ENCODE results near the gene TREH. TPM values are rescaled to one million over a fixed set of nuclear protein-coding genes. Genes with fewer than 3 reads are reported as not detected.
"Not testable (repeated sequence)": the region's sequence is repeated elsewhere in the genome, so short reads cannot be mapped to it uniquely, and the experiment has no call there.

The TREH gene
- total RNA-seq: under 1 TPM in 1 of 10 donors, not detected in 9; 0.11 TPM
- polyA plus RNA-seq: 1 to 10 TPM in 1 of 2 donors, under 1 TPM in 1; 0.83 to 4.8 TPM
- long read RNA-seq, donor 1: 0 reads
- long read RNA-seq, donor 2: 0 reads
- long read RNA-seq, donor 3: 0 reads

- Histone ChIP-seq H3K4me1 (peaks cover 0 to 6% (median 0%) of the 10 kb centered on the region in 9 donors), H3K27ac (no peak within 1 kb of the TSS), H3K27me3 (no peaks in the 10 kb centered on the region), H3K9me3 (no peaks in the 10 kb centered on the region), H3K4me3 (no peak within 1 kb of the TSS), H3K36me3 (no peaks in the 10 kb centered on the region)
- WGBS, 2 donors: 83 to 90% methylated on average over 5 of the region's 5 CpGs
- TF ChIP-seq CTCF (IDR thresholded peaks at IDR 0.05): no peak
- intact Hi-C loops (cut with DNase I): no loop called here
- DNase-seq (no peak), ATAC-seq (peak in 3 of 8 donors; percentile 10 to 41 (median 21))
Measured at GRCh38 chr11:118679483-118679882, at the start of gene TREH. Gene TREH (minus strand): TSS chr11:118679650. CDS start chr11:118679627, 23 bp downstream.

- ATAC-seq; DNase-seq; H3K36me3 ChIP-seq; H3K27me3 ChIP-seq; intact Hi-C loops (cut with DNase I); H3K4me1 ChIP-seq; H3K4me3 ChIP-seq; H3K27ac ChIP-seq; H3K9me3 ChIP-seq: not testable (repeated sequence)
- 85 to 91% methylated on average over 10 of the region's 10 CpGs for WGBS, 2 donors
- TF ChIP-seq CTCF (IDR thresholded peaks at IDR 0.05): peak in 1 of 9 donors; percentile 19
Measured at GRCh38 chr11:118728112-118728511, 48.7 kb upstream of the TREH start.

- intact Hi-C loops (cut with DNase I); H3K36me3 ChIP-seq; H3K4me1 ChIP-seq; H3K27ac ChIP-seq; ATAC-seq; H3K9me3 ChIP-seq; DNase-seq; H3K4me3 ChIP-seq; H3K27me3 ChIP-seq: not testable (repeated sequence)
- 77 to 87% methylated on average over 2 of the region's 2 CpGs for WGBS, 2 donors
Measured at GRCh38 chr11:118727721-118728066, 48.2 kb upstream of the TREH start.

GRCh38 chr11:118727001-118727720 is 47.7 kb upstream of the TREH start:
- H3K36me3 ChIP-seq; intact Hi-C loops (cut with DNase I); H3K4me1 ChIP-seq; ATAC-seq; DNase-seq; H3K9me3 ChIP-seq; H3K27me3 ChIP-seq; H3K27ac ChIP-seq; H3K4me3 ChIP-seq: not testable (repeated sequence)
- 72 to 78% methylated on average over 8 of the region's 8 CpGs for WGBS, 2 donors

GRCh38 chr11:118721478-118722015 is 42.1 kb upstream of the TREH start:
- intact Hi-C loops (cut with DNase I); ATAC-seq; H3K36me3 ChIP-seq; H3K4me3 ChIP-seq; H3K27me3 ChIP-seq; H3K27ac ChIP-seq; DNase-seq; H3K4me1 ChIP-seq; H3K9me3 ChIP-seq: not testable (repeated sequence)
- WGBS, 2 donors: 54 to 68% methylated on average over 5 to 8 of the region's 10 CpGs

- H3K4me3 ChIP-seq; intact Hi-C loops (cut with DNase I): not testable (repeated sequence)
- WGBS, 2 donors: 53 to 61% methylated on average over 7 of the region's 9 CpGs
Measured at GRCh38 chr11:118720740-118721139, 41.3 kb upstream of the TREH start.

GRCh38 chr11:118720078-118720477 is 40.6 kb upstream of the TREH start:
- H3K4me1 ChIP-seq; ATAC-seq; intact Hi-C loops (cut with DNase I); H3K27ac ChIP-seq; DNase-seq; H3K36me3 ChIP-seq; H3K27me3 ChIP-seq; H3K4me3 ChIP-seq; H3K9me3 ChIP-seq: not testable (repeated sequence)
- 70% methylated on average over 13 of the region's 13 CpGs for WGBS, 2 donors

More at GRCh38 chr11:118720740-118721139, 41.3 kb upstream of the TREH start:
- not testable (repeated sequence) for ATAC-seq, H3K9me3 ChIP-seq, H3K36me3 ChIP-seq, H3K27me3 ChIP-seq, H3K27ac ChIP-seq, H3K4me1 ChIP-seq, DNase-seq

- H3K9me3 ChIP-seq; intact Hi-C loops (cut with DNase I); DNase-seq; H3K27me3 ChIP-seq; ATAC-seq; H3K27ac ChIP-seq; H3K4me3 ChIP-seq; H3K36me3 ChIP-seq; H3K4me1 ChIP-seq: not testable (repeated sequence)
- WGBS, 2 donors: 67 to 70% methylated on average over 7 of the region's 7 CpGs
Measured at GRCh38 chr11:118718562-118718961, 39.1 kb upstream of the TREH start.

- H3K9me3 ChIP-seq; H3K27ac ChIP-seq; H3K4me3 ChIP-seq; intact Hi-C loops (cut with DNase I); H3K27me3 ChIP-seq; H3K4me1 ChIP-seq; DNase-seq; ATAC-seq; H3K36me3 ChIP-seq: not testable (repeated sequence)
- 79 to 90% methylated on average over 4 of the region's 4 CpGs for WGBS, 2 donors
Measured at GRCh38 chr11:118717733-118718132, 38.3 kb upstream of the TREH start.
